HG02943 (cell line): ENCODE results near the gene RCSD1.
"Not testable (repeated sequence)": the region's sequence is repeated elsewhere in the genome, so short reads cannot be mapped to it uniquely, and the experiment has no call there.

Experiments used
- ATAC-seq: cut with Tn5 transposase; IDR thresholded peaks from one replicate; pipeline ENCODE4 v1.9.1; 2021; ENCODE audit warnings: mild to moderate bottlenecking, low read depth, moderate library complexity; ENCODE audit not compliant: unreplicated experiment

The RCSD1 gene

GRCh38 chr1:167629681-167630567, at the start of gene RCSD1:
RCSD1 (plus strand) TSS chr1:167630232; CDS start chr1:167630424, 192 bp downstream.
- no peak for ATAC-seq

GRCh38 chr1:167582064-167582463, 48.0 kb upstream of the RCSD1 start:
- no peak for ATAC-seq

- ATAC-seq = no peak
Measured at GRCh38 chr1:167582722-167583121, 47.3 kb upstream of the RCSD1 start.

GRCh38 chr1:167584581-167584980, 45.5 kb upstream of the RCSD1 start:
- no peak for ATAC-seq

- ATAC-seq = no peak
Measured at GRCh38 chr1:167587342-167587741, 42.7 kb upstream of the RCSD1 start.

- no peak for ATAC-seq
Measured at GRCh38 chr1:167587872-167588271, 42.2 kb upstream of the RCSD1 start.

GRCh38 chr1:167588361-167588760, 41.7 kb upstream of the RCSD1 start:
- no peak for ATAC-seq

- ATAC-seq = no peak
Measured at GRCh38 chr1:167592475-167592874, 37.6 kb upstream of the RCSD1 start.

GRCh38 chr1:167593860-167594259, 36.2 kb upstream of the RCSD1 start:
- no peak for ATAC-seq

- no peak for ATAC-seq
Measured at GRCh38 chr1:167594822-167595221, 35.2 kb upstream of the RCSD1 start.

- ATAC-seq = peak; percentile 78
Measured at GRCh38 chr1:167599957-167600581, 30.0 kb upstream of the RCSD1 start.

GRCh38 chr1:167601442-167602383, 28.3 kb upstream of the RCSD1 start:
- no peak for ATAC-seq

GRCh38 chr1:167602840-167603239, 27.2 kb upstream of the RCSD1 start:
- ATAC-seq = no peak

- ATAC-seq = no peak
Measured at GRCh38 chr1:167605576-167605975, 24.5 kb upstream of the RCSD1 start.

GRCh38 chr1:167611983-167612382, 18.0 kb upstream of the RCSD1 start:
- no peak for ATAC-seq

- no peak for ATAC-seq
Measured at GRCh38 chr1:167612587-167613385, 17.2 kb upstream of the RCSD1 start.

- not testable (repeated sequence) for ATAC-seq
Measured at GRCh38 chr1:167613984-167614383, 16.0 kb upstream of the RCSD1 start.

- ATAC-seq = no peak
Measured at GRCh38 chr1:167614851-167615250, 15.2 kb upstream of the RCSD1 start.

- no peak for ATAC-seq
Measured at GRCh38 chr1:167616521-167616920, 13.5 kb upstream of the RCSD1 start.
